HG02884 (cell line): ENCODE measurements around the gene FXR2.
A peak's percentile ranks its signal among the peaks of the same experiment; 100 is the strongest.
"Not testable (repeated sequence)": the region's sequence is repeated elsewhere in the genome, so short reads cannot be mapped to it uniquely, and the experiment has no call there.

Experiments used
- ATAC-seq: cut with Tn5 transposase; IDR thresholded peaks from one replicate; pipeline ENCODE4 v1.9.1; 2021; ENCODE audit warnings: mild to moderate bottlenecking, moderate library complexity; ENCODE audit not compliant: unreplicated experiment

The FXR2 gene

DNA sequence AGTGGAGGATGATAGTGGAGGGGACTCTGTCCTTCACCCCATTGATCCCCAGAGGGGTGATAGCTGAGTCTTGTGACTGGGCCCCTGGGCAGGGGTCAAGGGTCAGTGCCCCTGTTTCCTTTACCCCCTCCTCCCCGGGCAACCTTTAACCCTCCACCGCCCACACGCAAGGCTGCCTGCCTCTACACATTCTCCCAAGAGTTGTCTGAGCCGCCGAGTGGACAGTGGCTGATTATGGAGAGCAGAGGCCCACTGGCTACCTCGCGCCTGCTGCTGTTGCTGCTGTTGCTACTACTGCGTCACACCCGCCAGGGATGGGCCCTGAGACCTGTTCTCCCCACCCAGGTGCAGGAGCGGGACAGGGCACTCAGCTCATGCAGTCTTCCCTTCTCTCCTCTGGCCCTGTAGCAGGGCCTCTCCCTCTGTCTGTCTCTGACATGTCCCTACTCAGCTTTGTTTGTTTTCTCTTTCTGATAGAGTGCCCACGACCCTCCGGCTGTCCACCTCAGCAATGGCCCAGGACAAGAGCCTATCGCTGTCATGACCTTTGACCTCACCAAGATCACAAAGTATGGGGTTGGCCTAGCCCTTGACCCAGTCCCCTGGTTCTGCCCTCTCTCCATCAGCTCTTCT is 15.4 kb upstream of the FXR2 start, which contains the start of gene SHBG:
SHBG (plus strand) TSS at position 197 of the 633 bp plus-strand sequence; CDS start at position 235, 38 bp downstream.
- ATAC-seq, result no peak

DNA sequence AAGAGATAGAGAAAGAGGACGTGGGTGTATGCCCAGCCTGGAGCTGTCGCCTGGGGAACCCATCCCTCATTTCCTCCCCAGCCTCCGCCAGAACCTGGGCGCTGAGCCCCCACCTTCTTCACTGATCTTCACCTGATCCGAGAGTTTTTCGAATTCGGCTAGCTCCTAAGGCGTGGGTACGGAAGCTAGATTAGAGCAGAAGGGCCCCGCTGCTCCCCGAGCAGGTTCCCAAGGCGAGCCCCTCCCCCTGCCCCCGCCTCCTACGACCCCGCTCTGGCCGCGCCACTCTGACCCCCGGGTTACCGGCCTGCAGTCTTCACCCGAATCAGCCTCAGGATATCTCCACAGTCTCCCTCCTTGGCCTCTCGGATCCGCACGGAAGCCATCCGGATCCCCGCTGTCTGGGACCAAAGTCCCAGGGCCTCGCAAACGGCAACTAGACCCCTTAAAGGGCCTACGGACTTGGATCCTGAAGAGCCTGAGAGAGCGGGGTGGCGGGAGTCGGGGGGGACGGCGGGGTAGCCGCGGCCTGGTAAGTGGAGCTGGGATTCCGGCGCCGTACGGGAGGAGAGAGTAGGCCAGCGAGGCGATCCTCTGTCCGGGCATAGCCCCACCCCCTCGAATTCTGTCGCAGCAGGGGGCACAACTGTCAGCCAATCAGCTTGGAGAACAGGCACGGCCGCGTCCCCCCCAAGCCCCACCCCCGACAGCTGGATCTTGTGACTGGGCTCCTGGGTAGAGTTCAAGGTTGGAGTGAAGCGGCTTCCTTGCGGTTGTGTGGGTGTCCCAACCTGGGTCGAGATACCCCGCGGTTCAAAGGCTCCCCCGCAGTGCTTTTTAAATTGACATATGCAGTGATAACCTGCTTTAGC is 12.8 kb upstream of the FXR2 start, which contains the start of gene SAT2:
SAT2 (minus strand) TSS at position 572 of the 872 bp plus-strand sequence; CDS start at position 386, 186 bp downstream.
- ATAC-seq, result peak; percentile 81

DNA sequence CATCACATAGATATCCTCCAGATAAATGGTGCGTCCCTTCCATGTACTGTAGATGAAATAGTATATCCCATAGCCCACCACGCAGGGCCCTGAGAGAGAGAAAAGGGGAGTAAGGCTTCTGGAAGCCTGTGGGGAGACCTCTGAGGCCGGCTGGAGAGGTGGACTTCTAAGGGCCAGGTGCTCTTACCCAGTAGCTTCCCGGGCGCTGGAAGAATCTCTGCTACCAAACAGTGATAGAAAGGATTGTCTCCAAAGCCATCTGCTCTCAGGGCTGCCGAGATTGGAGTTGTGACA is 12.2 kb upstream of the FXR2 start:
- ATAC-seq, result no peak

DNA sequence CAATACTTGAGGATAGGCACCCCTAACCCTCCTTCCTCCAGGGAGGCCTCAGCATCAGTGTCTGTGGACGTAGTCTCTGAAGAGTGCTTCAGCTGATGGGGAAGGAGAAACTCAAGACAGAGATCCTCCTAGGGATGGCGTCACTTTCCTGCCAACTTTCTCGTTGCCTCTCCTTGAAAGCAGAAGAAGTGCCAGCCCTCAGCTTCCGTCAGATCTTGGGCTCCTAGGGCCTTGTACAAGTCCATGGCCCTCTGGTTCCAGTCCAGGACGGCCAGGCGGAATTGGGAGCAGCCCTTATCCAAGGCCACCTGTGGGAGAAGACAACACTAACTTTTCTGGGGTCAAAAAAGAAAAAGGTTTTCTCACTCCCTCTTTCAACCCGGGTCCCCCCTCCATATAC is 11.6 kb upstream of the FXR2 start:
- no peak for ATAC-seq

DNA sequence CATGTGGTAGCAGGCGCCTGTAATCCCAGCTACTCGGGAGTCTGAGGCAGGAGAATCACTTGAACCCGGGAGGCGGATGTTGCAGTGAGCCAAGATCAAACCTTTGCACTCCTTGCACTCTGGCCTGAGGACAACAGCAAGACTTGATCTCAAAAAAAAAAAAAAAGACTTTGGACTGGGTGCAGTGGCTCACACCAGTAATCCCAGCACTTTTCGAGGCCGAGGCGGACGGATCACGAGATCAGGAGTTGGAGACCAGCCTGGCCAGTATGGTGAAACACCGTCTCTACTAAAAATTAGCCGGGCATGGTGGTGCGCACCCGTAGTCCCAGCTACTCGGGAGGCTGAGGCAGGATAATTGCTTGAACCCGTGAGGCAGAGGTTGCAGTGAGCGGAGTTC is 11.1 kb upstream of the FXR2 start:
- ATAC-seq, result not testable (repeated sequence)

DNA sequence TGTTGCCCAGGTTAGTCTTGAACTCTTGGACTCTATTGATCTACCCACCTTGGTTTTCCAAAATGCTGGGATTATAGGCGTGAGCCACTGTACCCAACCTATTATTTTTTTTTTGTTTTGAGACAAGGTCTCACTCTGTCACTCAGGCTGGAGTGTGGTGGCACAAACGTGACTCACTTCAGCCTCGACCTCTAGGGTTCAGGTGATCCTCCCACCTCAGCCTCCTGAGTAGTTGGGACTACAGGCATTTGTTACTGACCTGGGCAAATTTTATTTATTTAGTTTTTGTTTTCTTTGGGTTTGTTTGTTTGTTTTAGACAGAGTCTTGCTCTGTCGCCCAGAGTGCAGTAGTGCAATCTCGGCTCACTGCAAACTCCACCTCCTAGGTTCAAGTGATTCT is 9.0 kb upstream of the FXR2 start:
- ATAC-seq, result no peak

DNA sequence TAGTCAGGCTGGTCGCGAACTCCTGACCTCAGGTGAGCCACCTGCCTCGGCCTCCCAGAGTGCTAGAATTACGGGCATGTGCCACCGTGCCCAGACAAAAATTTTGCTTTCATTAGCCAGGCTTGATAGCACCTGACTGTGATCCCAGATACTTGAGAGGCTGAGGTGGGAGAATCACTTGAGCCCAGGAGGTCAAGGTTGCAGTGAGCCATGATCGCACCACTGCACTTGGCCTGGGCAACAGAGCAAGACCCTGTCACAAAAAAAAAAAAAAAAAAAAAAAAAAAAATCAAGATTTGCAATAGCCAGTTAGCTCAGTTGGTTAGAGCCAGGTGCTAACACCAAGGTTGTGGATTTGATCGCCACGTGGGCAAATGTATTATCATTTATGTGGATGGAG is 6.1 kb upstream of the FXR2 start:
- no peak for ATAC-seq

DNA sequence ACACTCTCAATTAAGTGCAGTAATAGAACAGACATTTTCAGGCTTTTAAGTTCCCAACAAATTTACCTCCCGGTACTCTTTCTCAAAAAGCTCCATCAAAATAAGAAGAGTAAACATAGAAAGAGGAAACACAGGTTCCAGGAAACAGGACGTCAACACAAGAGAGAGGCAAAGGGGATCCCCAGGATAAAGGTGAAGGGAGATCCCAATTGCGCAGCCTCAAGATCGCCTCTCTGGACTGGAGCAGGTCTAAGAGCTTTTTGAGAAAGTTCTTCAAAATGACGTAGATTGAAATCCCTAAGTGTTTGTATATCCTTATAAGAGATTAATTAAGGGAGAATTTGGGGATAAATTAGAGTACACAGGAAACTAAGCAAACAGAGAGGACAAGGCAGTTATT is 3.9 kb upstream of the FXR2 start:
- ATAC-seq, result no peak

DNA sequence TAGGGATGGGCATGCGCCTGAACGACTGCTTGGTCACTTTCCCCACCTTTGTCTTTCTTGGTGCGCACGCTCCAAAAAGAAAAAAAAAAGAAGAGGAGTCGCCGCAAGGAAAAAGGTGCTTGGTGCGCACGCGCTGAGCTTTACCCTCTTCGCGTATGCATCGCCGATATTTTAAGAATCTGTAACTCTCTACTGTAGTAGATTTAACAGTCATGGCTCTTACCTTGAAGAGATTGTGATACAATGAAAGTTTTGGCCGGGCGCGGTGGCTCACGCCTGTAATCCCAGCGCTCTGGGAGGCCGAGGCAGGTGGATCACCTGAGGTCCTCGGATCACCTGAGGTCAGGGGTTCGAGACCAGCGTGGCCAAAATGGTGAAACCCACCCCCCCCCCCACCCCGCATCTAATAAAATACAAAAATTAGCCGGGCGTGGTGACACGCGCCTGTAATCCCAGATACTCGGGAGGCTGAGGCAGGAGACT is 609 bp upstream of the FXR2 start:
- ATAC-seq, result no peak

DNA sequence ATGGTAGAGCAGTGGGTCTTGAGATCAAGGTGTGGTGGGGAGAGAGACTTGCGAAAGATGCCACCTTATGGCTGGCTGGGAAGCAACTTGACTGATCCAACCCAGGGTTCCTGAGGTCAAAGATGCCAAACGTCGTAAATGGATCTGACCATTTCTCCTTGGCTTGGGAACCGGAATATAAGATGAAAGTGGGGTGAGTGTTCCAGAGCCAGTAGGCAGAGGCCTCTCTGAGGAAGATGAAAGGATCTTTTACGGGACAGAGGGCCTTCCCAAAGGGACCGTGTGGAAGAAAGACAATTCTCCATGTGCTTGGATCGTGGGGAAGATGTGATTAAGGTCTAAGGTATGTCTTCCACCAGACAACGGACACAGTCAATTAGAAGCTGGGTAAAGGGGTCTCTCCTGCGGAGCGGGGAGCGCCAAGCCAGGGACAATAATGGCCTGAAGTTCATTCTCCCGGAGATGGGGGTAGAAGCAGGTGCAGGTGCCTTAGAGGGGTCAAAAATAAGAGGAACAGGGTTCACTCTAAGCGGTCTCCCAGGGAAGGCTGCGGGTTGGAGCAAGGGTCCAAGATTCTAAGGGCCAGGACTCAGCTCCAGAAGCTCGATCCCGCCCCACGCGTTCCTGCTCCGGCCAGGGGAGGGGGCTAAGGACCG is 800 bp downstream of the FXR2 start:
- ATAC-seq, result no peak

DNA sequence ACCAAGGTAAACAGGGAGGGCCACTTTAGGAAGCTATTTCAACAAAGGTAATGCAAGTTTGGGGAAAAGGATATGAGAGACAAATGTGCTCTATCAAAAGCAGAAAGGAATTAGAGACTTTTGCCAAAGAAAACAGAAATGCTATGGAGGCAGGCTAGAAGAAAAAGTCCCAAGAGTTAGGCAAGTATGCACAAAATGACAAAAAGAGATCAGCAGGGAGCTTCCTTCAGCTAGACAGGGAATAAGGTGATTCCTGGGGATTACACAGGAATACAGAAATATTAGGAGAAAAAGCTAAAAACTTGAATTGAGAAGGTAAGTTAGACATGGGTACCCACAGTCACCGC is 2.4 kb downstream of the FXR2 start:
- no peak for ATAC-seq

DNA sequence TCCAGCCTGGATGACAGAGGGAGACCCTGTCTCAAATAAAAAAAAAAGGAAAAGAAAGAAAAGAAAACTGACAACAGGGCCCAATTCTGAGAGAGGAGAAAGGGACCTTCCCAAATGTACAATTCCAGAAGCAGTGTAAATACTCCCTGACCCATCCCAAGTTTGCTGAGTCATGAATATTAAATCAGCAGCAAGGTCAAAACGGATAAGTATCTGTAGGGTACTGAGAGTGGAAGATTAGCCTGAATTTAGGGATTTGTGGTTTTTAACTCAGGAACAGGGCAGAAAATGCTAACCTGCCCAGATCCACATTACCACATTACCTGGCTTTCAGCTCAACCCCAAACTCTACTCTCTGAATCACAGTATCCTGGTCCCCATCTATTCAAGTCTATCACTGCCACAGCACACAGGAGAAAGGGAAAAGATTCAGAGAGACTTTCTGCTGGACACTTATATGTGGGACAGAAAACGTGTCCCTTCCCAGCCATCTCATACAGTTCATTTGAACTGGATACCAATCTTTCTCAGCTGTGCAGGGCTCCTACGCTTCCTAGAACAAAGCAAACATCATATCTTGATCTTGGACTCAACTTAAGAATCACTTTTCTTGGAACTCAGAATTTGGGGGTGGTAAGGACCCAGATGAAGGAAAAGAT is 2.9 kb downstream of the FXR2 start:
- ATAC-seq, result no peak

DNA sequence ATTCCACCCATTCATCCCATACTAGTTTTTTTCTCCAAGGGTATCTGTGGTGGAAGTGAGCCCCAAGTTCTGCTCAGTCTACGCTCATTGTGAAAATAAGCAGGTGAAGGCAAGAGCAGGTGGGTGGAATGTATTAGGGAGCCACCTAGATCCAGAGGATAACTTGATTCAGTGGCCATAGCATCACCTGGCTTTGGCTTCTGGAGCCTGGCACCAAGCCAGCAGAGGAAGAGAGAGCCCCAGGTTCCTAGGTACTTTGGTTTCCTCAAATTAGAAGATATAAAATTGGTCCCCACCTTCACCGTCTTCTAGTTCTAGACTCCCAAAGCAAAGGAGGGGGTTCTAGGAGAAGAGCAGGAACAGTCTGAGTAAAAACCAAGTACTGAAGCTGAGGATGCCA is 4.1 kb downstream of the FXR2 start:
- ATAC-seq, result no peak

DNA sequence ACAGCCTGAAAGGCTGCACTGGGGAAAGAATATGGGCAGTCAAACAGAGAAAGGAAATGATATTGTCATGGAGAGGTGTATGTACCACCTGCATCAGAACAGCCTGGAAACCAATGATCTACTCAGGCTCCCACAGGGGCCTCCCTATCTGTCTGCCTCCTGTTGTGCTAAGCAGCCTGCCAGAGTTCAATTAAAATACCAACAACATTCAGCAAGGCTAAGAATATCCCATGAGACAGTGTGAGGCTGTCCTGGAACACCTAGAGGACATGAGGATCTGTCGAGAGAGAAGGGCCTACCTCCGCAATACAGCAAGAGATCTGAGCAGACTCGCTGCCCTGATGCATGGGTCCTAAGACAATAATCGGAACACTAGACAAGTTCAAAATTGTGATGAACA is 8.4 kb downstream of the FXR2 start:
- ATAC-seq, result no peak

DNA sequence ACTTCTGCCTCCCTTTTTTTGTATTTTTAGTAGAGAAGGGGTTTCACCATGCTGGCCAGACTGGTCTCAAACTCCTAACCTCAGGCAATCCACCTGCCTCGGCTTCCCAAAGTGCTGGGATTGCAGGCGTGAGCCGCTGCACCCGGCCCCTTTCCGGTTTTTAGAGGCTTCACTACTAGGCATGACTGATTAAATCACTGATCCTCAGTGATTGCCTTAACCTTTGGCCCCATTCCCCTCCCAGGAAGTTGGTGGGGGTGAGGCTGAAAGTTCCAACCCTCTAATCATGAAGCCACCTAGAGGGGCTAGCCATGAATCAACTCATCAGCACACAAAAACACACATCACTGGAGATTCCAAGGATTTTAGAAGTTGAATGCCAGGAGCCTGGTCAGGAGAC is 17.1 kb downstream of the FXR2 start:
- not testable (repeated sequence) for ATAC-seq

DNA sequence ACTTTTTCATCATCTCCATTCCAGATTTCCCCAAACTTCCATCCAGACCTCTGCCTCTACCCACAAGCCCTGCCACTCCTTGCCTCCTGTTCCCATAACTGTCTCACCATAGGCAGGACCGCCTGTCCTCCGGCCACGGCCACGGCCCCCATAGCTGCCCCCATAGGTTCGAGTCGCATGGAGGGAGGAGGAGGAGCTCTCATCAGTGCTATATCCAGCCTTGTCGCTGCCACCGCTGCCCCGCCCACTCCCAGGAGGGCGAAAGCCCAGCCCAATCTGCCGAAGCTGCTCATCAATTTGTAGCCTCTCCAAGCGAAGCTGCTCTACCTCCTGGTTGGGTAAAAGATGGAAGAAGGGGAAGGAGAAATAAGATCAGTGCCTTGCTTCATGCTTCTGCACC is 21.4 kb downstream of the FXR2 start:
- no peak for ATAC-seq

DNA sequence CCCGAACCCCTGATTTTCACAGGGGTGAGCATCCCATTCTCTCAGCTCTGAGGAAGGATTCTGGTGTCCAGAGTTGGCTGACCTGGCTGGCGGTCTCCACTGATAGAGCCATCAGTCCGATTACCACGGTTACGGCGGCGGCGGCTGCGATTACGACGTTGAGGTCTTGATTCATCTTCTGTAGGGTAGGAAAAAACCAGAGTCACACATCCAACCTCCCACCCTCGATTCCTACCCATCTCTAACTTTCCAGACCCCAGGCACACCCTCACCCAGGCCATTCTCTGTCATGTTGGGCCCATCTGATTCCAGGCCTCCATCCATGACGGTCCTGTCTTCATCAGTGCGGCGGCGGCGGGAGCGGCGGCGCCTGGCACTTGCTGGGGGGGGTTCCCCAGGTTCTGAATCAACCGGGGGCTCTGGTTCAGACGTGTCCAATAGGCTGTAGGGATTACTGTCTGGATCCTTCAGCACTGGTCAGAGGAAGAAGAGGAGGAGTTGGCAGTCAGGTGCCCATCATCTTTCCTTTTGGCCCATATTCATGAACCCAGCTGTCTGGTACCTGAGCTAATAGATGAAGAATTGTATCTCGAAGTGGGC is 22.2 kb downstream of the FXR2 start:
- no peak for ATAC-seq

DNA sequence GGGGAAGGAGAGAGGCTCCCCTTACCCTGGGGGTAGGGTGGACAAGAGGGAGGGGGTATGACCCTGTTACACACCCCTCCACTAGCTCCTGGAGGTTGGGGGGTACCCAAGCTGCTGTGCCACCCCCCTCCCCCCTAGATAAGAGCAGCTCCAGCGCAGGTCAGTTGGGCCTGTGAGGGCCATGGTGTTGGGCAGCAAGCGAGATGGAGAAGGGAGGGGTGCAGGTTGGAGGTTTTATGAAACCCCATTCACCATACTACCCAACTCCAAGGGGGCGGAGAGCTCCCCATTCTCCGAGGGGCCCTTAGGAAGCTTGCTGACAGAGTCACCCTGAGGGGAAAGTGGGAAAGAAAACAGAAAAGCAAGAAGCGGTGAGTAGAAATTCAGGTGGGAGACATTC is 23.1 kb downstream of the FXR2 start:
- no peak for ATAC-seq

DNA sequence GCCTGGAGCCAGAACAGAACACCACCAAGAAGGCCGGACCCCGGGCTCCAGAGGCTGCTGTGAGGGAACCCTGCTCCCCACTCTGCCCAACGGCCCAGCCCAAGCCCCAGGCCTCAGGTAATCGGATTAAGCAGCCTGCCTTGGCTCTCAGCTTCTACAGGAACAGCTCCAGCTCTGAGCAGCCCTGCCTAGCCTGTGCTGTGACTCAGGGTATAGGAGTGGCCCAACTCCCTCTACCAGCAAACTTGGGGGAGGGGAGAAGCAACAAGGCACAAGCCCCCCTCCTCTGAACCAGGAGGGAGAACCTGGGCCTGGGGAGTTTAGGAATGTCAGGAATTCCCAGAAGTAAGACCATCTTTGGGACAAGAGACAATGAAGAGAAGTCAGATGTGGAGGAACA is 24.0 kb downstream of the FXR2 start:
- ATAC-seq, result no peak

DNA sequence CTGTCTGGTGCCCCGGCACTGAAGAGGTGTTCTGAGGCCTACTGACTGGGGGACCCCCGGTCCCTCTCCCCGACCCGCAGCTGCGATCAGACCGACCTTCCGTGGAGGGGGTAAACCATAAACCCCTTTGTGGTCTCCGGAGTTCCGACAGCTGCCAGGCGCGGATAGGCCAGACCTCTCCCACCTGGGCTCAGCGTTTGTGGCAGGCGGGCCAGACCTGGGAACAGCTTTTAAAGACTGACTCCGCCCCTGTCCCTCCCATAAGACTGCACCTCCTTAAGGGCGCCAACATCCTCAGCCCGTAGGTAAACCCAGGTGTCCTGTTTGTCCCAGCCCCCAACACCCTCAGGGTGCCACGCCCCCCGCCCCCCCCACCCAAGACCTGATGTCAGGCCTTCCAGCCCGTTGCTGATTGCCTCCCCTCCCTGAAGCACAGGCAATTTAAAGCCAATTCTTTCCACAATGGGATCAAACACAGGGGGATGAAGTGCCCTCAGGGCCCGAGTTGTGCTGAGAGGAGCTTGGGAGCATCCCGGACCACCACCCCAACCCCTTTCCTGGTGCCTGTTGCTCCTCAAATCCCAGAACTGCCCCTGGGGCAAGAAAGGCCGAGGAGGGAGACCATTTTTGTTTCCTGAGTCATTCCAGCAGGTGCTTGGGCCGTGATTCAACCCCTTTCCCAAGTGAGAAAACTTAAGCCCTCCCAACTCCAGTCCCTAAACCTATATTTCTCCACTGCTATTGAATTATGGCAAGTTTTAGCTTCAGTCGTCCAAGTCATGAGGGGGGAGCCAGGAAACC is 24.6 kb downstream of the FXR2 start, which contains the start of gene SOX15:
SOX15 (minus strand) TSS at position 204 of the 801 bp plus-strand sequence. CDS start 418 bp downstream, outside the sequence.
- no peak for ATAC-seq
